ENCODE measurements around the gene MAP6. TPM values are rescaled to one million over a fixed set of nuclear protein-coding genes. Genes with fewer than 3 reads are reported as not detected.

The MAP6 gene
- total and polyA plus RNA-seq, 8 donors: 0.88 to 17.4 (median 2.5) TPM

- Histone ChIP-seq H3K27me3 (no peaks in the 10 kb centered on the region), H3K4me3 (no peak overlapping the region), H3K27ac (no peak overlapping the region), H3K36me3 (no peaks in the 10 kb centered on the region), H3K4me1 (peaks cover 0 to 5% (median 0%) of the 10 kb centered on the region in 3 donors), H3K9me3 (no peaks in the 10 kb centered on the region)
- FAIRE-seq (no peak), ATAC-seq (no peak), DNase-seq (no peak)
- TF ChIP-seq CTCF (IDR thresholded peaks at IDR 0.05): no peak
- intact Hi-C loops (cut with DNase I): no loop called here
- WGBS, 2 donors: 74 to 88% methylated on average over 2 of the region's 2 CpGs
Observed at GRCh38 chr11:75642402-75643113, 26.3 kb downstream of the MAP6 start.

GRCh38 chr11:75639762-75640181 lies 29.1 kb downstream of the MAP6 start:
- H3K4me3 ChIP-seq: no peak overlapping the region
- H3K9me3 ChIP-seq: no peaks in the 10 kb centered on the region
- FAIRE-seq (no peak), DNase-seq (peak; percentile 60 to 73 (median 63)), ATAC-seq (peak; percentile 56 to 94 (median 94))
- peaks cover 0 to 5% (median 0%) of the 10 kb centered on the region in 3 donors for H3K4me1 ChIP-seq
- intact Hi-C loops (cut with DNase I): no loop called here
- no peaks in the 10 kb centered on the region for H3K27me3 ChIP-seq
- 13 to 17% methylated on average over 4 of the region's 4 CpGs for WGBS, 2 donors
- no peak for TF ChIP-seq CTCF (IDR thresholded peaks at IDR 0.05)
- H3K27ac ChIP-seq: no peak overlapping the region
- H3K36me3 ChIP-seq: no peaks in the 10 kb centered on the region

- FAIRE-seq (no peak), DNase-seq (no peak), ATAC-seq (no peak)
- Histone ChIP-seq H3K4me1 (peaks cover 0 to 5% (median 0%) of the 10 kb centered on the region in 3 donors), H3K27me3 (no peaks in the 10 kb centered on the region), H3K36me3 (no peaks in the 10 kb centered on the region), H3K9me3 (no peaks in the 10 kb centered on the region), H3K4me3 (no peak overlapping the region), H3K27ac (no peak overlapping the region)
- no peak for TF ChIP-seq CTCF (IDR thresholded peaks at IDR 0.05)
- intact Hi-C loops (cut with DNase I): no loop called here
- 94 to 96% methylated on average over 1 of the region's 1 CpG for WGBS, 2 donors
Observed at GRCh38 chr11:75637998-75638397, 30.8 kb downstream of the MAP6 start.

GRCh38 chr11:75635066-75635862 lies 33.6 kb downstream of the MAP6 start:
- Histone ChIP-seq H3K36me3 (no peaks in the 10 kb centered on the region), H3K9me3 (no peaks in the 10 kb centered on the region), H3K4me1 (peaks cover 0 to 5% (median 0%) of the 10 kb centered on the region in 3 donors), H3K27ac (no peak overlapping the region), H3K4me3 (no peak overlapping the region), H3K27me3 (no peaks in the 10 kb centered on the region)
- no peak for TF ChIP-seq CTCF (IDR thresholded peaks at IDR 0.05)
- FAIRE-seq: no peak
- peak in 3 of 4 donors; percentile 25 to 40 (median 33) for ATAC-seq
- no peak for DNase-seq
- intact Hi-C loops (cut with DNase I): no loop called here
- 63 to 65% methylated on average over 16 of the region's 16 CpGs for WGBS, 2 donors
